ENCODE data around the gene RABGGTA. TPM values are rescaled to one million over a fixed set of nuclear protein-coding genes. Genes with fewer than 3 reads are reported as not detected.

The RABGGTA gene
- total RNA-seq, 5 donors from 2014 or later (not counting 1 experiment from before 2014, with no cell fraction given), result 49.3 to 66.5 (median 62.4) TPM

- POLR2A ChIA-PET, result interaction anchor here in 1 of 2 donors (0.6 kb wide), 1 partner anchor 51 kb away, joined by 3 read pairs; the partner anchor contains the start of gene CHMP4A
- no peak overlapping the region for H3K27ac ChIP-seq (ENCODE audit: low read length)
- no peak overlapping the region for H3K4me3 ChIP-seq (ENCODE audit: control insufficient read depth in 1 of 2, extremely low read depth in 1 of 2, low read length in 1 of 2)
- Mint-ChIP-seq H3K9me3 (no peaks in the 10 kb centered on the region), H3K4me3 (no peak overlapping the region), H3K27ac (no peak overlapping the region), H3K27me3 (no peaks in the 10 kb centered on the region), H3K4me1 (peaks cover 0 to 7% (median 2%) of the 10 kb centered on the region in 3 donors), H3K36me3 (peaks cover 43% of the 10 kb centered on the region)
- H3K36me3 ChIP-seq (ENCODE audit: control insufficient read depth in 2 of 2, extremely low read depth in 1 of 2, insufficient read depth in 1 of 2, low read length in 1 of 2), result peaks cover 18 to 40% of the 10 kb centered on the region in 2 donors
- CTCF ChIA-PET, result interaction anchor here in 1 of 2 donors (0.6 kb wide), 1 partner anchor 10 kb away, joined by 3 read pairs; no protein-coding TSS in a partner anchor
- ATAC-seq (replicated peaks in 1 of 4) (no peak), DNase-seq (no peak)
- 93% methylated on average over 3 of the region's 6 CpGs for WGBS (ENCODE audit: insufficient coverage)
- no peaks in the 10 kb centered on the region for H3K4me1 ChIP-seq (ENCODE audit: control insufficient read depth in 1 of 2, extremely low read depth in 1 of 2, insufficient read depth in 2 of 2, low read length in 2 of 2)
- no peaks in the 10 kb centered on the region for H3K9me3 ChIP-seq
- H3K27me3 ChIP-seq (replicated peaks in 1 of 2; ENCODE audit: control insufficient read depth in 2 of 2, extremely low read depth in 1 of 2, insufficient read depth in 2 of 2, low read length in 1 of 2), result no peaks in the 10 kb centered on the region
These were observed 7.1 kb downstream of the RABGGTA start for GRCh38 chr14:24264298-24264697.

GRCh38 chr14:24263848-24264247, 7.5 kb downstream of the RABGGTA start:
- H3K27me3 ChIP-seq (replicated peaks in 1 of 2; ENCODE audit: control insufficient read depth in 2 of 2, extremely low read depth in 1 of 2, insufficient read depth in 2 of 2, low read length in 1 of 2), result no peaks in the 10 kb centered on the region
- H3K36me3 ChIP-seq (ENCODE audit: control insufficient read depth in 2 of 2, extremely low read depth in 1 of 2, insufficient read depth in 1 of 2, low read length in 1 of 2), result peaks cover 13 to 38% of the 10 kb centered on the region in 2 donors
- no peaks in the 10 kb centered on the region for H3K9me3 ChIP-seq
- Mint-ChIP-seq H3K27me3 (no peaks in the 10 kb centered on the region), H3K27ac (no peak overlapping the region), H3K4me3 (no peak overlapping the region), H3K4me1 (peaks cover 0 to 7% (median 0%) of the 10 kb centered on the region in 3 donors), H3K36me3 (peaks cover 40% of the 10 kb centered on the region), H3K9me3 (no peaks in the 10 kb centered on the region)
- no peak overlapping the region for H3K4me3 ChIP-seq (ENCODE audit: control insufficient read depth in 1 of 2, extremely low read depth in 1 of 2, low read length in 1 of 2)
- ChIA-PET CTCF (interaction anchor here in 1 of 2 donors (0.6 kb wide), 1 partner anchor 11 kb away, joined by 3 read pairs; no protein-coding TSS in a partner anchor), POLR2A (no interaction called here)
- H3K4me1 ChIP-seq (ENCODE audit: control insufficient read depth in 1 of 2, extremely low read depth in 1 of 2, insufficient read depth in 2 of 2, low read length in 2 of 2), result no peaks in the 10 kb centered on the region
- no CpG with 5 or more reads among the region's 6 CpGs for WGBS (ENCODE audit: insufficient coverage)
- DNase-seq, result no peak
- H3K27ac ChIP-seq (ENCODE audit: low read length), result no peak overlapping the region
- ATAC-seq (replicated peaks in 1 of 4), result no peak

- ATAC-seq (replicated peaks in 1 of 4) (no peak), DNase-seq (no peak)
- Histone ChIP-seq H3K36me3 (ENCODE audit: control insufficient read depth in 2 of 2, extremely low read depth in 1 of 2, insufficient read depth in 1 of 2, low read length in 1 of 2) (peaks cover 8 to 36% of the 10 kb centered on the region in 2 donors), H3K27me3 (replicated peaks in 1 of 2; ENCODE audit: control insufficient read depth in 2 of 2, extremely low read depth in 1 of 2, insufficient read depth in 2 of 2, low read length in 1 of 2) (no peaks in the 10 kb centered on the region), H3K4me1 (ENCODE audit: control insufficient read depth in 1 of 2, extremely low read depth in 1 of 2, insufficient read depth in 2 of 2, low read length in 2 of 2) (no peaks in the 10 kb centered on the region), H3K27ac (ENCODE audit: low read length) (no peak within 1 kb of the TSS), H3K4me3 (ENCODE audit: control insufficient read depth in 1 of 2, extremely low read depth in 1 of 2, low read length in 1 of 2) (no peak within 1 kb of the TSS), H3K9me3 (no peaks in the 10 kb centered on the region)
- POLR2A ChIA-PET, result no interaction called here
- CTCF ChIA-PET, result no interaction called here
- peaks cover 38% of the 10 kb centered on the region for H3K36me3 Mint-ChIP-seq
- WGBS (ENCODE audit: insufficient coverage), result 90% methylated on average over 13 of the region's 14 CpGs
- no peaks in the 10 kb centered on the region for H3K27me3 Mint-ChIP-seq
- H3K4me3 Mint-ChIP-seq, result no peak within 1 kb of the TSS
- H3K9me3 Mint-ChIP-seq, result no peaks in the 10 kb centered on the region
- peaks cover 0 to 7% (median 0%) of the 10 kb centered on the region in 3 donors for H3K4me1 Mint-ChIP-seq
- H3K27ac Mint-ChIP-seq, result no peak within 1 kb of the TSS
These were observed 8.3 kb downstream of the RABGGTA start, which contains the start of gene TGM1 for GRCh38 chr14:24262821-24263733. TSS of gene TGM1 (minus strand) at chr14:24263177. CDS start at chr14:24262352, 825 bp downstream.

GRCh38 chr14:24261969-24262327, 9.4 kb downstream of the RABGGTA start:
- Mint-ChIP-seq H3K27me3 (no peaks in the 10 kb centered on the region), H3K4me3 (no peak overlapping the region), H3K9me3 (no peaks in the 10 kb centered on the region), H3K4me1 (peaks cover 0 to 2% (median 0%) of the 10 kb centered on the region in 3 donors), H3K27ac (no peak overlapping the region), H3K36me3 (peaks cover 36% of the 10 kb centered on the region)
- Histone ChIP-seq H3K4me3 (ENCODE audit: control insufficient read depth in 1 of 2, extremely low read depth in 1 of 2, low read length in 1 of 2) (no peak overlapping the region), H3K27ac (ENCODE audit: low read length) (no peak overlapping the region), H3K4me1 (ENCODE audit: control insufficient read depth in 1 of 2, extremely low read depth in 1 of 2, insufficient read depth in 2 of 2, low read length in 2 of 2) (no peaks in the 10 kb centered on the region), H3K27me3 (replicated peaks in 1 of 2; ENCODE audit: control insufficient read depth in 2 of 2, extremely low read depth in 1 of 2, insufficient read depth in 2 of 2, low read length in 1 of 2) (no peaks in the 10 kb centered on the region), H3K9me3 (no peaks in the 10 kb centered on the region), H3K36me3 (ENCODE audit: control insufficient read depth in 2 of 2, extremely low read depth in 1 of 2, insufficient read depth in 1 of 2, low read length in 1 of 2) (peaks cover 8 to 29% of the 10 kb centered on the region in 2 donors)
- POLR2A ChIA-PET, result no interaction called here
- CTCF ChIA-PET, result no interaction called here
- ATAC-seq (replicated peaks in 1 of 4) (no peak), DNase-seq (no peak)
- WGBS (ENCODE audit: insufficient coverage), result 95% methylated on average over 17 of the region's 19 CpGs

- Histone ChIP-seq H3K9me3 (no peaks in the 10 kb centered on the region), H3K27ac (ENCODE audit: low read length) (no peak overlapping the region), H3K27me3 (replicated peaks in 1 of 2; ENCODE audit: control insufficient read depth in 2 of 2, extremely low read depth in 1 of 2, insufficient read depth in 2 of 2, low read length in 1 of 2) (no peaks in the 10 kb centered on the region), H3K36me3 (ENCODE audit: control insufficient read depth in 2 of 2, extremely low read depth in 1 of 2, insufficient read depth in 1 of 2, low read length in 1 of 2) (peaks cover 8 to 30% of the 10 kb centered on the region in 2 donors), H3K4me1 (ENCODE audit: control insufficient read depth in 1 of 2, extremely low read depth in 1 of 2, insufficient read depth in 2 of 2, low read length in 2 of 2) (no peaks in the 10 kb centered on the region), H3K4me3 (ENCODE audit: control insufficient read depth in 1 of 2, extremely low read depth in 1 of 2, low read length in 1 of 2) (no peak overlapping the region)
- Mint-ChIP-seq H3K27ac (no peak overlapping the region), H3K36me3 (peaks cover 36% of the 10 kb centered on the region), H3K4me3 (no peak overlapping the region), H3K27me3 (no peaks in the 10 kb centered on the region), H3K9me3 (no peaks in the 10 kb centered on the region), H3K4me1 (no peaks in the 10 kb centered on the region)
- ChIA-PET CTCF (no interaction called here), POLR2A (no interaction called here)
- WGBS (ENCODE audit: insufficient coverage), result 95% methylated on average over 19 of the region's 20 CpGs
- ATAC-seq (replicated peaks in 1 of 4) (no peak), DNase-seq (no peak)
These were observed 10.0 kb downstream of the RABGGTA start for GRCh38 chr14:24261256-24261968.

GRCh38 chr14:24260780-24261157, 10.6 kb downstream of the RABGGTA start:
- ChIA-PET CTCF (no interaction called here), POLR2A (no interaction called here)
- H3K4me3 ChIP-seq (ENCODE audit: control insufficient read depth in 1 of 2, extremely low read depth in 1 of 2, low read length in 1 of 2), result no peak overlapping the region
- H3K9me3 Mint-ChIP-seq, result no peaks in the 10 kb centered on the region
- H3K4me3 Mint-ChIP-seq, result no peak overlapping the region
- H3K27ac ChIP-seq (ENCODE audit: low read length), result no peak overlapping the region
- no peaks in the 10 kb centered on the region for H3K27me3 Mint-ChIP-seq
- no peak for ATAC-seq (replicated peaks in 1 of 4)
- no peaks in the 10 kb centered on the region for H3K9me3 ChIP-seq
- peaks cover 32% of the 10 kb centered on the region for H3K36me3 Mint-ChIP-seq
- no peak for DNase-seq
- H3K27me3 ChIP-seq (replicated peaks in 1 of 2; ENCODE audit: control insufficient read depth in 2 of 2, extremely low read depth in 1 of 2, insufficient read depth in 2 of 2, low read length in 1 of 2), result no peaks in the 10 kb centered on the region
- H3K36me3 ChIP-seq (ENCODE audit: control insufficient read depth in 2 of 2, extremely low read depth in 1 of 2, insufficient read depth in 1 of 2, low read length in 1 of 2), result peaks cover 8 to 31% of the 10 kb centered on the region in 2 donors
- no peaks in the 10 kb centered on the region for H3K4me1 ChIP-seq (ENCODE audit: control insufficient read depth in 1 of 2, extremely low read depth in 1 of 2, insufficient read depth in 2 of 2, low read length in 2 of 2)
- no peaks in the 10 kb centered on the region for H3K4me1 Mint-ChIP-seq
- 86% methylated on average over 2 of the region's 4 CpGs for WGBS (ENCODE audit: insufficient coverage)
- H3K27ac Mint-ChIP-seq, result no peak overlapping the region

All from T-cell (primary cell).